ENCODE data around the gene UQCRHL.

The UQCRHL gene

DNA sequence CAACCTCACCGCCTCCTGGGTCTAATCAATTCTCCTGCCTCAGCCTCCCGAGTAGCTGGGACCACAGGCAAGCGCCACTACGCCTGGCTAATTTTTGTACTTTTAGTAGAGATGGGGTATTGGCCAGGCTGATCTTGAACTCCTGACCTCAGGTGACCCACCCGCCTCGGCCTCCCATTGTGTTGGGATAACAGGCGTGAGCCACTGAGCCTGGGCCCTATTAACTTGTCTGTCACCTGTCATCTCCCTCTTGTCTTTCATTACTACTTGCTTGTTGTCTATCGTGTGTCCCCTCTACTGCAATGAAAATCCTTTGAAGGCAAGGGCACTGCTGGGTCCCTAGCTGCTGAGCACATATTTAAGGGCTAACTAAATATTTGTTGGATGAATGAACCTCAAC lies 3.4 kb downstream of the UQCRHL start:
- H3K27me3 ChIP-seq, result peaks cover 47% of the 10 kb centered on the region
- no peaks in the 10 kb centered on the region for H3K9me3 ChIP-seq
- H3K4me1 ChIP-seq (ENCODE audit: control insufficient read depth in 1 of 2, insufficient read depth in 1 of 2, low read depth in 1 of 2, low read length in 1 of 2), result no peaks in the 10 kb centered on the region
- H3K27ac ChIP-seq, result no peak overlapping the region
- TF ChIP-seq, protein P1, sequence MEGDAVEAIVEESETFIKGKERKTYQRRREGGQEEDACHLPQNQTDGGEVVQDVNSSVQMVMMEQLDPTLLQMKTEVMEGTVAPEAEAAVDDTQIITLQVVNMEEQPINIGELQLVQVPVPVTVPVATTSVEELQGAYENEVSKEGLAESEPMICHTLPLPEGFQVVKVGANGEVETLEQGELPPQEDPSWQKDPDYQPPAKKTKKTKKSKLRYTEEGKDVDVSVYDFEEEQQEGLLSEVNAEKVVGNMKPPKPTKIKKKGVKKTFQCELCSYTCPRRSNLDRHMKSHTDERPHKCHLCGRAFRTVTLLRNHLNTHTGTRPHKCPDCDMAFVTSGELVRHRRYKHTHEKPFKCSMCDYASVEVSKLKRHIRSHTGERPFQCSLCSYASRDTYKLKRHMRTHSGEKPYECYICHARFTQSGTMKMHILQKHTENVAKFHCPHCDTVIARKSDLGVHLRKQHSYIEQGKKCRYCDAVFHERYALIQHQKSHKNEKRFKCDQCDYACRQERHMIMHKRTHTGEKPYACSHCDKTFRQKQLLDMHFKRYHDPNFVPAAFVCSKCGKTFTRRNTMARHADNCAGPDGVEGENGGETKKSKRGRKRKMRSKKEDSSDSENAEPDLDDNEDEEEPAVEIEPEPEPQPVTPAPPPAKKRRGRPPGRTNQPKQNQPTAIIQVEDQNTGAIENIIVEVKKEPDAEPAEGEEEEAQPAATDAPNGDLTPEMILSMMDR (IDR thresholded peaks at IDR 0.05), result no peak
- H3K4me3 ChIP-seq (ENCODE audit: low read depth in 1 of 2, low read length in 1 of 2), result no peak overlapping the region
- no peaks in the 10 kb centered on the region for H3K36me3 ChIP-seq

DNA sequence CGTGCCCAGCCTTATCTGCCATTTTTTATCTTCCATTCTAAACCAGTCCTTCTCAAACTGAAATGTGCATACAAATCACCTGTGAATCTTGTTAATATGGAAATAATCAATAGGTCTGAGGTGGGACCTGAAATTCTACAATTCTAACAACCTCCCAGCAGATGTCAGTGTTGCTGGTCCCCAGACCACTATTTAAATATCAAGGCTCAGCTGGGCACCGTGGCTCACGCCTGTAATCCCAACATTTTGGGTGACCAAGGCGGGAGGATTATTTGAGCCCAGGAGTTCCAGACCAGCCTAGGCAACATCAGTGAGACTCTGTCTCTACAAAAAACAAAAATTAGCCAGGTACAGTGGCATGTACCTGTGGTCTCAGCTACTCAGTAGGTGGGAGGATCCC lies 4.1 kb downstream of the UQCRHL start:
- H3K4me1 ChIP-seq (ENCODE audit: control insufficient read depth in 1 of 2, insufficient read depth in 1 of 2, low read depth in 1 of 2, low read length in 1 of 2), result no peaks in the 10 kb centered on the region
- TF ChIP-seq, protein P1 (IDR thresholded peaks at IDR 0.05), result no peak
- H3K36me3 ChIP-seq, result no peaks in the 10 kb centered on the region
- peaks cover 47% of the 10 kb centered on the region for H3K27me3 ChIP-seq
- H3K9me3 ChIP-seq, result no peaks in the 10 kb centered on the region
- no peak overlapping the region for H3K27ac ChIP-seq
- no peak overlapping the region for H3K4me3 ChIP-seq (ENCODE audit: low read depth in 1 of 2, low read length in 1 of 2)

DNA sequence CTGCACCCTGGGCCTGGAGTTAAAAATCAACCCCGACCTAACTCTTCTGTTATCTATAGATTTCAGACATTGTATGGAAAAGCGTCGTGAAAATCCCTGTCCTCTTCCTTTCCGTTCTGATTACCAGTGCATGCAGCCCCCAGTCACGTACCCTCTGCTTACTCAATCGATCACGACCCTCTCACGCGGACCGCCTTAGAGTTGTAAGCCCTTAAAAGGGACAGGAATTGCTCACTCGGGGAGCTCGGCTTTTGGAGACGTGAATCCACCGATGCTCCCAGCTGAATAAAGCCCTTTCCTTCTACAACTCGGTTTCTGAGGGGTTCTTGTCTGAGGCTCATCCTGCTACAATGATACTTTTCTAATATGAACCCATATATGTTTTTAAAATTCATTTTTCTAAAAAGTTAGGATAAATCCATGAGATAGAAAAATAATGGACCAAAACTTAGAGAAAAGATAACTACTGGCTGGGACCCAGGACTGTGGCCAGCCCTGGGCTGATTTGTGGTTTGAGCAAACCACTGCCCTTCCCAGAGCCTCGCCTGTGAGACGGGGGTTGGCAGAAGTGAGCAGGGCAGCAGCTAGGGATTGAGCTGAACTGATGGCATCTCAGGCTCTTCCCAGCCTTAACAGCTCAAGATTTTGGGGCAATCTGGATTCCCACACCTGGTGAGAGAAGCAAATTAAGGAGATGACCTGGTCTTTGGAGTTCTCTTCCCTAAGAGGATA lies 5.0 kb downstream of the UQCRHL start:
- no peak overlapping the region for H3K27ac ChIP-seq
- no peak overlapping the region for H3K4me3 ChIP-seq (ENCODE audit: low read depth in 1 of 2, low read length in 1 of 2)
- no peaks in the 10 kb centered on the region for H3K4me1 ChIP-seq (ENCODE audit: control insufficient read depth in 1 of 2, insufficient read depth in 1 of 2, low read depth in 1 of 2, low read length in 1 of 2)
- H3K27me3 ChIP-seq, result peaks cover 47% of the 10 kb centered on the region
- H3K36me3 ChIP-seq, result no peaks in the 10 kb centered on the region
- no peaks in the 10 kb centered on the region for H3K9me3 ChIP-seq
- TF ChIP-seq, protein P1 (IDR thresholded peaks at IDR 0.05), result no peak

DNA sequence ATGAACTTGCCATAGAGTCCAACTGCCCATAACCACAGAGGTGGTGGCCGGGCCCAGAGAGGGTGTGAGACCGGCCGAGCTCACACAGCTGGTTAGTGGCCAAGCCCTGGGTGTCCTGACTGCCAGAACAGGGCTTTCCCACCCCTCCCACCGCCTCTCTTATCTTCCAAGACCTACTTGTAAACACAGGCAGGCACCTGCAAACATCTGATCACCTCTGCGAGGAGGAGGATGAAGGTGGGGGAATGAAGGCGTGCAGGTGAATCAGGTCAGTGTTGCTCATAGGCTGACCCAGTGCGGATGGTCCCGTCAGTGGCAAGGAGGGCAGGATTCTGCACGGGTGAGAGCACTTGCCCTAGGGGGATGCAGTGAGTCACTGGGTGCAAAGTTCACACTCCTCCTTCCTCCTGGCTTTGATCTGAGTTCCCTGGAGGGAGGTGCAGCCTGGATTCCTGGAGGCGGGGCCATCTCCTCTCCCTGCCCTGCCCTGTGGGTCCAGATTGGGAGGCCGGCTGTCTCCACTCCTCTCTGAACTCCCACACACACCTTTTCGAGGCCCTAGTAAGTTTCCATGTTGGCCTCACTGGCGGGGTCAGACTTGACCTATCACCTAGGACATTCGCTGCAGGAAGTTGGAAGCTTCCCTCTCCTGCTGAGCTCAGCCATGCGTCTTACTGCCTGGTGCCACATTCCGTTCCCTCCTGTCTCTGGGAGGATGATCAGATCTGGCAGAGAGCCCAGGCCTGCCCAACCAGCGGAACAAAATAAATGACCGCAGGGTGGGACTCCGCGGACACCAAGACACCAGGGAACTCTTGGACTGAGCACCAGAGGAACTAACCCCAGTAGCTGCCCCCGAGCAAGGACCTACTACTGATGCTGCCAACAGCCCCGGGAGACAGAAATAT lies 7.3 kb downstream of the UQCRHL start:
- TF ChIP-seq, protein P1 (IDR thresholded peaks at IDR 0.05), result no peak
- Histone ChIP-seq H3K4me3 (ENCODE audit: low read depth in 1 of 2, low read length in 1 of 2) (no peak overlapping the region), H3K9me3 (no peaks in the 10 kb centered on the region), H3K36me3 (no peaks in the 10 kb centered on the region), H3K27ac (no peak overlapping the region), H3K4me1 (ENCODE audit: control insufficient read depth in 1 of 2, insufficient read depth in 1 of 2, low read depth in 1 of 2, low read length in 1 of 2) (no peaks in the 10 kb centered on the region), H3K27me3 (peaks cover 47% of the 10 kb centered on the region)

DNA sequence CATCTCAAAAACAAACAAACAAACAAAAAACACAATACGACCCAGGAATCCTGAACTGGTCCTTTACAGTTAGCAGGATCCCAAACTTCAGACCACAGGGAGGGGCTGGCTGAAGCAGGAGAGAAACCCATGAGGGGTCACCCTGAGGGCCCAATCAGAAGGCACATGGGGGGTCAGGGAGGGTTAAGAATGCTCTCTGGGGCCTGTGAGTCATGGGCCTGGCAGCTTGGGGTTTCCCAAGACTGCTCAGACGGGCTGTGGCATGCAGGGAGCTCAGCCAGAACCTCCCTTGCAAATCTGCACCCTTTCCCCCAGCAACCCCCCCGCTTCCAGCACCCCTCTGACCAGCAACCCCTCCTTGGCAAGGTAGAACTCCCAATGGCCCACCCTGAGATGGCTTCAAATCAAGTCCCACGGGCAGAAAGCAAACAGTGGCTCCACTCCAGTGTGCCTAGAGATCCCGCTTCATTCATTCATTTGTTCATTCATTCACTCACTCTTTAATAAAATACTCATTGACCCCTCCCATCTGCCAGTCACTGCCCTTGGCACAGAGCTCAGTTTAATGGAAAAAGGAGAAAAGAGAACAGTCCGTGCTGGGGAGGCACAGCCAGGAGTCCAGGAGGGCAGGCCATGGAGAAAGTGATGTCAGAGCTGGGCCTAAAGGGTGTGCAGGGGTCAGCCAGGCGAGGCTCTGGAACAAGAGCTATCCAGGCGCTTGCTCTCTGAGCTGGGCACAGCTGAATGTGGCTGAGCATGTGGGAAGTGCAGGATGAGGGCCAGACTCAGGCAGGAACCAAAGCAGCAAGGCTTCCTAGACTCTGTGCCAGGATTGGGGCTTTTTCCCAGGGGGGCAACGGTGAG lies 8.2 kb downstream of the UQCRHL start:
- TF ChIP-seq, protein P1 (IDR thresholded peaks at IDR 0.05), result no peak
- no peaks in the 10 kb centered on the region for H3K9me3 ChIP-seq
- H3K27me3 ChIP-seq, result peaks cover 43% of the 10 kb centered on the region
- no peaks in the 10 kb centered on the region for H3K4me1 ChIP-seq (ENCODE audit: control insufficient read depth in 1 of 2, insufficient read depth in 1 of 2, low read depth in 1 of 2, low read length in 1 of 2)
- no peak overlapping the region for H3K4me3 ChIP-seq (ENCODE audit: low read depth in 1 of 2, low read length in 1 of 2)
- no peak overlapping the region for H3K27ac ChIP-seq
- no peaks in the 10 kb centered on the region for H3K36me3 ChIP-seq
